ENCODE results near the gene MAP2K3. TPM values are rescaled to one million over a fixed set of nuclear protein-coding genes. Genes with fewer than 3 reads are reported as not detected.

Gene MAP2K3
- total and polyA plus RNA-seq, 2 donors (not counting 3 experiments of a cell fraction or from before 2014, with no cell fraction given) = 15.3 to 36.3 TPM

GRCh38 chr17:21292867-21293830 lies 8.6 kb downstream of the MAP2K3 start:
- CTCF ChIA-PET = no interaction called here
- DNase-seq (ENCODE audit: low read depth, low spot score) (no peak), FAIRE-seq (no peak)
- Histone ChIP-seq H3K4me1 (ENCODE audit: control insufficient read depth, extremely low read depth, insufficient read depth, low read length) (peaks cover 7% of the 10 kb centered on the region), H3K79me2 (ENCODE audit: control insufficient read depth, insufficient read depth, low read length) (peaks cover 40% of the 10 kb centered on the region), H3K9me1 (replicated peaks; ENCODE audit: control insufficient read depth, extremely low read depth, insufficient read depth, low read length) (no peaks in the 10 kb centered on the region), H3K4me2 (ENCODE audit: insufficient read depth, low read length) (no peak overlapping the region), H4K20me1 (replicated peaks; ENCODE audit: control insufficient read depth, extremely low read depth, insufficient read depth, low read length) (no peaks in the 10 kb centered on the region), H3K4me3 (replicated peaks in 1 of 3; ENCODE audit: insufficient read depth in 1 of 3, low read depth in 1 of 3, low read length in 3 of 3) (no peak overlapping the region), H3K27me3 (ENCODE audit: control insufficient read depth in 2 of 2, insufficient read depth in 2 of 2, low read length in 2 of 2) (no peaks in the 10 kb centered on the region), H3K27ac (ENCODE audit: insufficient read depth, low read depth, low read length) (no peak overlapping the region), H2AFZ (ENCODE audit: low read depth, low read length) (no peak overlapping the region), H3K36me3 (ENCODE audit: control insufficient read depth in 2 of 2, extremely low read depth in 1 of 2, insufficient read depth in 2 of 2, low read length in 2 of 2) (no peaks in the 10 kb centered on the region), H3K9me3 (replicated peaks; ENCODE audit: control insufficient read depth, insufficient read depth, low read length) (no peaks in the 10 kb centered on the region), H3K9ac (replicated peaks; ENCODE audit: extremely low read depth, insufficient read depth, low read length) (no peak overlapping the region)
- POLR2A ChIA-PET = no interaction called here
- dilution Hi-C loops (cut with MboI; ENCODE audit: extremely low pct_ligation_motif_present, low sequenced_read_pairs) = no loop called here
- TF ChIP-seq MYC (IDR thresholded peaks at IDR 0.05; ENCODE audit: low read depth, low read length) (no peak), MAX (IDR thresholded peaks at IDR 0.05; ENCODE audit: insufficient read depth, insufficient read length) (no peak), POLR2AphosphoS5 (IDR thresholded peaks at IDR 0.05; ENCODE audit: insufficient read depth, low read depth, low read length) (no peak), FOS (IDR thresholded peaks at IDR 0.05; ENCODE audit: borderline replicate concordance, insufficient read depth, low read length) (no peak), EZH2 (IDR thresholded peaks at IDR 0.05; ENCODE audit: borderline replicate concordance, low read depth, low read length, severe bottlenecking) (no peak), GATA2 (IDR thresholded peaks at IDR 0.05; ENCODE audit: insufficient read depth, insufficient read length, low read depth, low read length) (no peak), POLR2A (IDR thresholded peaks at IDR 0.05; ENCODE audit: low read depth, low read length) (no peak), CTCF (IDR thresholded peaks at IDR 0.05; ENCODE audit: extremely low read depth in 1 of 2, insufficient read depth in 1 of 2, low read depth in 1 of 2, low read length in 2 of 2) (no peak)
- no TSS peak for BruUV-seq (replicated peaks)
- intact Hi-C loops (cut with micrococcal nuclease) = no loop called here

All from endothelial cell of umbilical vein (primary cell).